GM19468 (cell line): Measurements from ENCODE around the gene SPAG16.

ENCODE experiments used
- ATAC-seq: cut with Tn5 transposase; IDR thresholded peaks from one replicate; pipeline ENCODE4 v1.9.1; 2021; ENCODE audit warnings: mild to moderate bottlenecking, moderate library complexity, moderate number of reproducible peaks; ENCODE audit not compliant: unreplicated experiment; ENCODE audit errors: extremely low read depth

Gene SPAG16

GRCh38 chr2:214117054-214117453 lies 832.8 kb downstream of the SPAG16 start:
- no peak for ATAC-seq

GRCh38 chr2:214126135-214126534 lies 841.9 kb downstream of the SPAG16 start:
- ATAC-seq: no peak

GRCh38 chr2:214127170-214127569 lies 842.9 kb downstream of the SPAG16 start:
- no peak for ATAC-seq

GRCh38 chr2:214127571-214127970 lies 843.3 kb downstream of the SPAG16 start:
- ATAC-seq: no peak

GRCh38 chr2:214128040-214128439 lies 843.8 kb downstream of the SPAG16 start:
- no peak for ATAC-seq

- ATAC-seq: peak; percentile 42
These were observed 845.9 kb downstream of the SPAG16 start for GRCh38 chr2:214130114-214130513.

DNA sequence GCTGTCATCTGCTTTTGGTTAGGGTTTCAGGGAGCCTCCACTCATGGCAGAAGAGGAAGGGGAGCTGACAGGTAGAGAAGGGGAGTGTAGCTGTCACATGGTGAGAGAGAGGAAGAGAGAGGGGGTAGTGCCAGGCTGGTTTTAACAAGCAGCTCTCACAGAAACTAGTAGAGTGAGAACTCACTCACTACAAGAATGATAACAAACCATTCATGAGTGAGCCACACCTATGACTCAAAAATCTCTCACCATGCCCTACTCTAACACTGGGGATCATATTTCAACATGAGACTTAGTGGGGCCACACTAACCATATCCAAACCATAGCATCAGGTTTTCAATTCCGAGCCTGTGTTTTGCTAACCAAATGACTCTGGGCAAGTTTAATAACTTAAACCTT lies 851.7 kb downstream of the SPAG16 start:
- no peak for ATAC-seq

GRCh38 chr2:214138779-214139178 lies 854.5 kb downstream of the SPAG16 start:
- ATAC-seq: no peak

GRCh38 chr2:214139630-214140284 lies 855.5 kb downstream of the SPAG16 start:
- ATAC-seq: no peak

DNA sequence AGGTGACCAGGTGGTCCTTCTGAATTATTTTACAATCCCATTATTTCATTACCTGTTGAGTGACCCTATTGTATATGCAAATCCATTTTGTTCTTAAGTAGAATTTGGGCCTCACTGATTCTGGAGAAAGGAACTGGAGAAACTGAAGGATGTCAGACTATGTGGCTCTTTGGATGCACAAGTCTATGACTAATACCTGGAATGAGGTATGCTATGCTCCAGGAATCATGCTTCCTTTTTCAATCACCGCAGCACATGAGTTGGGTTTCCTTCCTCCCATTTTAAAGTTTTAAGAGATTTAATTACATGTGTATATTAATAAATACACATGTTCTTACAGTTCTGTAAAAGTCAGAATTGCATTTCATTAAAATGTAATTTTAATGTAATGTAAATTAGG lies 872.7 kb downstream of the SPAG16 start:
- peak; percentile 31 for ATAC-seq

DNA sequence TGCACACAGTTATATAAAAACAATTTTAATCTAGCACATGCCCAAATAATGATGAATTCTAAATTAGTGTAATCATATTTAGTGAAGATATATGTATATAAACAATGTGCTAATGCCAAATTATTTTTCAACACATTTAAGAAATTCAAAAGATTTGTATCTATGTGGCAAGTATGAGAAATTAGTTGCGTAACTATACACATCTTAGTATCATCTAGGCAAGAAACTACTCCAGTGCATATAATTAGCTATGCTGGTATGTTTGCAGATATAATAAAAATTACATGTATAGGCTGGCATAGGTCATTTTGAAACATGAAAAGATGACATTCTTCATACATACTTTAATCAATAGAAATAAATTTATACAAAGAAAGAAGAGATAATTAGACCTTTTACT lies 874.6 kb downstream of the SPAG16 start:
- ATAC-seq: no peak

DNA sequence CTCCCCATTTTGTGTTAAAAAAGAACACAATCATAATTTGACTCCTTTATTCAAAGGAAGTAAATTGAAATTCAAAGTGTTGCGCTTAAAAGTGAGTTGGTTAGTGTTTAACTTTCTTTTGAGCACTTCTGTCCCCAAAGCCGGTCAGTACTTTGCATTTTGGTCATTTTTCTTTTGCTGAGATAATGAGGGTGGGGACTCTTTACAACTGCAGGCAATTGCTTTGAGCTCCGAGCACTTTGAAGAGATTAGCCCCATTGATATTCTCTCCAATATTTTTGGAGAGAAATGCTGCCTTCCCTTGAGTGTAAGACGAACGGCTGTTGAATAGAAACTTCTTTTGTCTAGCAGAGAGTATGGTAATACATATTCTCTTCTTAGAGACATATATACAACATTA lies 885.0 kb downstream of the SPAG16 start:
- ATAC-seq: no peak

GRCh38 chr2:214169736-214170135 lies 885.5 kb downstream of the SPAG16 start:
- ATAC-seq: no peak

DNA sequence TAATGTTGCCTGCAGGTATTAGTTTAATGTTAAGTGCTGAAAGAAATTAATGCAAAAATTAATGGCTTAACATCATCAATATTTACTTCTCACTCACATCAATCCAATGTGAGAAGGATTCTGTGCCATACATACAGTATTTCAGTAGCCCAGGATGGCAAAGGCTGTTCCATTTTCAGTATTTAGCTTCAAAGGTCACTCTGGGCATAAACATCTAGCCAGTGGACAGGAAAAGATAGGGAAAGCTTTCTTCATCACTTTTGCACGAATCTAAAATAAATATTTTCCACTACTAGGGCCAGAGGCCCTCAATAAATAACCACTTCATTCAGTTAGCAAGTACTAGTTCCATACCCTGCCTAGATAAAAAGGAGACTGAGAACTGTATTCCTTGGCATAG lies 890.3 kb downstream of the SPAG16 start:
- ATAC-seq: no peak

DNA sequence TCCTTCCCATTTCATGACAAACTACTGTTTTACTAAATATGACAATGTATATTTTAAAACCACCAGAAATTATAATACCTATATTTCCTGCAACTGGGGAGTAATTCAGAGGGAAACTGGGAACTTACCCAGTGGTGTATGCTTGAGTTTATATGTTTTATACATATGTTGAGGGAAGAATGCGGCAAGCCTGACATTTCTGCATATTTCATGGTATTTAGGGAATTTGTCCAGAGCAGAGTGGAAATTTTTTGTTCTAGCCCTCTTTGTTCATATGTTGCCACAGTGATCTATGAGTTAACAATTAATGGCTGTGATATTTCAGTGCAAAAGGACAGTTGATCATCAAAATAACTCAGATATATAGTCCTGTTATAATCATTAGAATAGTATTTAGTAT lies 895.8 kb downstream of the SPAG16 start:
- ATAC-seq: no peak

GRCh38 chr2:214180686-214181085 lies 896.4 kb downstream of the SPAG16 start:
- ATAC-seq: no peak

- ATAC-seq: no peak
These were observed 900.2 kb downstream of the SPAG16 start for GRCh38 chr2:214184461-214184860.

GRCh38 chr2:214185546-214185945 lies 901.3 kb downstream of the SPAG16 start:
- ATAC-seq: no peak

GRCh38 chr2:214192711-214193110 lies 908.4 kb downstream of the SPAG16 start:
- no peak for ATAC-seq

- no peak for ATAC-seq
These were observed 909.7 kb downstream of the SPAG16 start for GRCh38 chr2:214193943-214194342.

GRCh38 chr2:214196260-214196659 lies 912.0 kb downstream of the SPAG16 start:
- ATAC-seq: no peak

DNA sequence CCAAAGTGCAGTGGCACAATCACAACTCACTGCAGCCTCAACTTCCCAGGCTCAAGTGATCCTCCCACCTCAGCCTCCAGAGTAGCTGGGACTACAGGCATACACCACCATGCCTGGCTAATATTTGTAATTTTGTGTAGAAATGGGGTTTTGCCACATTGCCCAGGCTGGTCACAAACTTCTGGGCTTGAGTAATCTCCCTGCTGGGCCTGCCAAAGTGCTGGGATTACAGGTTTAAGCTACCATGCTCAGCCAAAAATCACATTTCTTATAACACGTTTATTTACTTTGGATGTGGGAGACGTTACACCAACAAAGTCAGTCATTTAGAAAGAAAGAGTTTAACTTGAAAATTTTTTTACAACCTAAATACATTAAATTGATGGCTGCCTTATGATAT lies 917.6 kb downstream of the SPAG16 start:
- ATAC-seq: no peak

- ATAC-seq: no peak
These were observed 919.0 kb downstream of the SPAG16 start for GRCh38 chr2:214203214-214203613.
